CD14-positive monocyte (primary cell): ENCODE measurements around the gene TMEM51. TPM values are rescaled to one million over a fixed set of nuclear protein-coding genes. Genes with fewer than 3 reads are reported as not detected.

Experiments
- DNase-seq, 3 donors: peaks; one replicate each; pipeline ENCODE4 v3.0.0-alpha.2; 2011 to 2022
- H2AFZ ChIP-seq: 2 replicates; pipeline ENCODE4 v1.6.0; 2012; ENCODE audit warnings: mild to moderate bottlenecking, low read depth, low read length, inconsistent platforms; ENCODE audit not compliant: insufficient read depth, poor library complexity, severe bottlenecking
- H3K27ac ChIP-seq, 2 donors: 1 replicate in 1 of 2; 2 replicates in 1 of 2; pipeline ENCODE4 v1.5.1; 2012 to 2013; ENCODE audit warnings: low read length in 2 of 2, control low read depth in 1 of 2, inconsistent platforms in 1 of 2, low read depth in 1 of 2, mild to moderate bottlenecking in 1 of 2
- H3K27me3 ChIP-seq, 2 donors: one replicate each; pipeline versions ENCODE4 v1.6.0 to v1.6.1; 2011 to 2013; ENCODE audit warnings: low read length in 2 of 2; ENCODE audit not compliant: control insufficient read depth in 2 of 2, insufficient read depth in 2 of 2
- H3K36me3 ChIP-seq, 2 donors: replicated peaks in 1 of 2; 1 replicate in 1 of 2; 2 replicates in 1 of 2; pipeline versions ENCODE4 v1.5.1 to v1.6.1; 2012 to 2013; ENCODE audit warnings: low read length in 2 of 2, control low read depth in 1 of 2, inconsistent platforms in 1 of 2, mild to moderate bottlenecking in 1 of 2; ENCODE audit not compliant: insufficient read depth in 2 of 2, control insufficient read depth in 1 of 2
- H3K4me1 ChIP-seq, 2 donors: 1 replicate in 1 of 2; 2 replicates in 1 of 2; pipeline versions ENCODE4 v1.5.1 to v1.6.1; 2012 to 2013; ENCODE audit warnings: low read length in 2 of 2, control low read depth in 1 of 2, inconsistent platforms in 1 of 2, mild to moderate bottlenecking in 1 of 2, moderate library complexity in 1 of 2; ENCODE audit not compliant: insufficient read depth in 2 of 2, control insufficient read depth in 1 of 2
- H3K4me2 ChIP-seq: replicated peaks from 2 replicates; pipeline ENCODE3; 2012; ENCODE audit warnings: low read length, moderate library complexity, mild to moderate bottlenecking; ENCODE audit not compliant: poor library complexity, severe bottlenecking; ENCODE audit errors: extremely low read depth
- H3K4me3 ChIP-seq, 3 experiments: fragments of 200-600 bp in 1 of 3; sonication (generic) in 1 of 3; replicated peaks in 1 of 3; 1 replicate in 2 of 3; 2 replicates in 1 of 3; pipeline ENCODE4 v1.5.1; 2011 to 2013; ENCODE audit warnings: low read length in 3 of 3, mild to moderate bottlenecking in 3 of 3, control low read depth in 2 of 3, low read depth in 2 of 3, inconsistent platforms in 1 of 3, moderate library complexity in 1 of 3
- H3K79me2 ChIP-seq: 2 replicates; pipeline ENCODE4 v1.6.0; 2012; ENCODE audit warnings: mild to moderate bottlenecking, control low read depth, inconsistent platforms, low read length, moderate library complexity; ENCODE audit not compliant: insufficient read depth
- H3K9ac ChIP-seq: 2 replicates; pipeline ENCODE4 v1.6.0; 2017; ENCODE audit warnings: low read length, mild to moderate bottlenecking; ENCODE audit not compliant: insufficient read depth, poor library complexity, severe bottlenecking
- H3K9me3 ChIP-seq, 2 donors: replicated peaks in 1 of 2; 1 replicate in 1 of 2; 2 replicates in 1 of 2; pipeline versions ENCODE4 v1.5.1 to v1.6.1; 2012 to 2013; ENCODE audit warnings: low read length in 2 of 2, control low read depth in 1 of 2; ENCODE audit not compliant: control insufficient read depth in 1 of 2, insufficient read depth in 1 of 2
- H4K20me1 ChIP-seq: 2 replicates; pipeline ENCODE4 v1.6.0; 2012; ENCODE audit warnings: mild to moderate bottlenecking, low read length, control low read depth, moderate library complexity; ENCODE audit not compliant: insufficient read depth
- H3K27ac Mint-ChIP-seq, 7 donors: one replicate each; pipeline ENCODE4 v1.8.0; 2020; ENCODE audit warnings: mild to moderate bottlenecking in 7 of 7, mixed read lengths in 7 of 7, moderate library complexity in 6 of 7, inconsistent platforms in 2 of 7
- H3K27me3 Mint-ChIP-seq, 3 donors: one replicate each; pipeline ENCODE4 v1.8.0; 2021 to 2022; ENCODE audit warnings: low read depth in 3 of 3, mild to moderate bottlenecking in 3 of 3, mixed read lengths in 3 of 3, moderate library complexity in 3 of 3, inconsistent platforms in 1 of 3
- H3K36me3 Mint-ChIP-seq, 2 donors: one replicate each; pipeline ENCODE4 v1.8.0; 2020; ENCODE audit warnings: mixed read lengths in 2 of 2, inconsistent platforms in 1 of 2, mild to moderate bottlenecking in 1 of 2
- H3K4me1 Mint-ChIP-seq: one replicate; pipeline ENCODE4 v1.8.0; 2020; ENCODE audit warnings: mild to moderate bottlenecking, mixed read lengths
- H3K4me3 Mint-ChIP-seq, 2 donors: one replicate each; pipeline ENCODE4 v1.8.0; 2020; ENCODE audit warnings: mild to moderate bottlenecking in 2 of 2, mixed read lengths in 2 of 2, moderate library complexity in 1 of 2
- H3K9me3 Mint-ChIP-seq, 7 donors: one replicate each; pipeline ENCODE4 v1.8.0; 2020 to 2022; ENCODE audit warnings: mixed read lengths in 7 of 7, mild to moderate bottlenecking in 6 of 7, moderate library complexity in 6 of 7, inconsistent platforms in 2 of 7
- CTCF ChIP-seq: fragments of 200-600 bp; IDR thresholded peaks from one replicate; pipeline ENCODE4 v1.8.0; 2022; ENCODE audit warnings: antibody characterized with exemption, mild to moderate bottlenecking
- WGBS: methylation state at CpG from one replicate; pipeline ENCODE4 v1.1.5; 2013; ENCODE audit warnings: missing lambda C conversion rate; ENCODE audit not compliant: insufficient coverage; 5-methylcytosine and 5-hydroxymethylcytosine counted together
- intact Hi-C, 2 donors: fragments of 100-400 bp; cut with micrococcal nuclease; formaldehyde crosslinking; loops; one replicate each; pipeline versions ENCODE4 v1.15.0 to v1.15.1; 2023
- polyA plus RNA-seq, 3 donors: library from polyadenylated mRNA; depleted of rRNA in 1 of 3; unstranded in 2 of 3; stranded (reverse) in 1 of 3; fragments of 300-500 nt in 2 of 3; fragments of >200 nt in 1 of 3; fragmentation: Illumina TruSeq in 2 of 3; gene quantifications; 1 replicate in 2 of 3; 2 replicates in 1 of 3; pipeline ENCODE4 v1.2.3, GENCODE V29; 2012 to 2021

TMEM51 gene
- polyA plus RNA-seq, 3 donors: 1.2 to 2.5 (median 2.1) TPM

GRCh38 chr1:15207829-15208429 is 54.4 kb downstream of the TMEM51 start:
- no peak overlapping the region for H3K27ac Mint-ChIP-seq
- no peak for TF ChIP-seq CTCF
- Histone ChIP-seq H3K4me1 (peaks cover 8 to 31% of the 10 kb centered on the region in 2 donors), H3K27ac (no peak overlapping the region), H3K79me2 (no peaks in the 10 kb centered on the region), H3K9me3 (no peaks in the 10 kb centered on the region), H2AFZ (no peak overlapping the region), H4K20me1 (no peaks in the 10 kb centered on the region), H3K36me3 (no peaks in the 10 kb centered on the region), H3K9ac (no peak overlapping the region), H3K4me3 (no peak overlapping the region), H3K27me3 (no peaks in the 10 kb centered on the region), H3K4me2 (no peak overlapping the region)
- intact Hi-C loops: no loop called here
- no peaks in the 10 kb centered on the region for H3K9me3 Mint-ChIP-seq
- no peak for DNase-seq
- H3K4me1 Mint-ChIP-seq: peaks cover 26% of the 10 kb centered on the region
- H3K27me3 Mint-ChIP-seq: peaks cover 0 to 3% (median 1%) of the 10 kb centered on the region in 3 donors
- 98% methylated on average over 4 of the region's 6 CpGs for WGBS
- no peak overlapping the region for H3K4me3 Mint-ChIP-seq
- no peaks in the 10 kb centered on the region for H3K36me3 Mint-ChIP-seq

GRCh38 chr1:15210651-15211375 is 57.3 kb downstream of the TMEM51 start:
- H3K4me1 ChIP-seq: peaks cover 26 to 57% of the 10 kb centered on the region in 2 donors
- TF ChIP-seq CTCF: no peak
- no peaks in the 10 kb centered on the region for H3K36me3 ChIP-seq
- no peak overlapping the region for H3K4me2 ChIP-seq
- Mint-ChIP-seq H3K27me3 (peaks cover 0 to 3% (median 1%) of the 10 kb centered on the region in 3 donors), H3K4me3 (no peak overlapping the region), H3K27ac (no peak overlapping the region), H3K36me3 (no peaks in the 10 kb centered on the region), H3K9me3 (no peaks in the 10 kb centered on the region), H3K4me1 (peaks cover 50% of the 10 kb centered on the region)
- H3K9ac ChIP-seq: no peak overlapping the region
- H3K27ac ChIP-seq: no peak overlapping the region
- H2AFZ ChIP-seq: no peak overlapping the region
- no peaks in the 10 kb centered on the region for H3K79me2 ChIP-seq
- DNase-seq: peak in 2 of 3 donors; percentile 44 to 46
- 100% methylated on average over 2 of the region's 7 CpGs for WGBS
- H3K4me3 ChIP-seq: no peak overlapping the region
- intact Hi-C loops: no loop called here
- H3K27me3 ChIP-seq: no peaks in the 10 kb centered on the region
- no peaks in the 10 kb centered on the region for H3K9me3 ChIP-seq
- no peaks in the 10 kb centered on the region for H4K20me1 ChIP-seq
